C4-2B (cell line): ENCODE results near the gene MUC5AC.

Source experiments
- CTCF ChIP-seq: fragments of 450-650 bp; conservative IDR thresholded peaks from 2 replicates; pipeline ENCODE4 v1.5.1; 2017; ENCODE audit warnings: mild to moderate bottlenecking
- ZFX ChIP-seq: fragments of 450-650 bp; IDR thresholded peaks from 2 replicates; pipeline ENCODE4 v1.6.1; 2017

- no peak for TF ChIP-seq CTCF
- no peak for TF ChIP-seq ZFX
Observed at GRCh38 chr11:1167751-1168231, 10.0 kb downstream of the MUC5AC start.
